K562 (cell line): ENCODE data around the gene NEK4. TPM values are rescaled to one million over a fixed set of nuclear protein-coding genes. Genes with fewer than 3 reads are reported as not detected.

ENCODE experiments used
- CBFA2T2 ChIP-seq: fragments of 450-650 bp; conservative IDR thresholded peaks from 2 replicates; pipeline ENCODE4 v1.6.1; 2017; ENCODE audit warnings: mild to moderate bottlenecking
- E4F1 ChIP-seq: fragments of 250-450 bp; sonication (Bioruptor Pico); IDR thresholded peaks from 2 replicates; pipeline ENCODE4 v1.5.0; 2021; ENCODE audit warnings: mild to moderate bottlenecking, borderline replicate concordance
- FOXP4 ChIP-seq: sonication (generic); formaldehyde crosslinking; IDR thresholded peaks from 2 replicates; pipeline ENCODE4 v1.8.0; 2022; ENCODE audit warnings: mild to moderate bottlenecking, missing genetic modification reagents, borderline replicate concordance
- GABPA ChIP-seq: fragments of 200-800 bp; sonication (Bioruptor generic); conservative IDR thresholded peaks from 2 replicates; pipeline ENCODE4 v1.6.1; 2016; ENCODE audit warnings: low read depth, missing genetic modification characterization, missing compliant biosample characterization
- MYC ChIP-seq, 2 experiments: fragments of 250-450 bp in 1 of 2; sonication (Bioruptor Pico) in 1 of 2; IDR thresholded peaks; 2 replicates each; pipeline versions ENCODE4 v1.5.1 to v1.6.1; 2012 to 2021; ENCODE audit warnings: low read depth in 2 of 2, borderline replicate concordance in 1 of 2, improper control_type of control experiment in 1 of 2, low read length in 1 of 2, mild to moderate bottlenecking in 1 of 2, moderate library complexity in 1 of 2
- NFYB ChIP-seq: IDR thresholded peaks from 2 replicates; pipeline ENCODE4 v1.6.1; 2011; ENCODE audit warnings: mild to moderate bottlenecking, moderate library complexity; ENCODE audit not compliant: insufficient read length; ENCODE audit errors: extremely low read depth
- PATZ1 ChIP-seq: fragments of 250-450 bp; sonication (Bioruptor Pico); IDR thresholded peaks from 2 replicates; pipeline ENCODE4 v1.5.0; 2020; ENCODE audit warnings: mild to moderate bottlenecking, borderline replicate concordance
- PHF20 ChIP-seq: fragments of 450-650 bp; IDR thresholded peaks from 2 replicates; pipeline ENCODE4 v1.6.1; 2018; ENCODE audit not compliant: partially characterized antibody
- POLR2AphosphoS2 ChIP-seq: IDR thresholded peaks from 2 replicates; pipeline ENCODE4 v1.6.1; 2012; ENCODE audit warnings: low read length, improper control_type of control experiment
- PRMT5 ChIP-seq: sonication (generic); formaldehyde crosslinking; IDR thresholded peaks from 2 replicates; pipeline ENCODE4 v1.5.0; 2020; ENCODE audit warnings: missing genetic modification reagents
- ZNF121 ChIP-seq: sonication (generic); formaldehyde crosslinking; conservative IDR thresholded peaks from 2 replicates; pipeline ENCODE4 v1.8.0; 2022; ENCODE audit warnings: missing genetic modification reagents
- ZNF23 ChIP-seq: fragments of 250-450 bp; sonication (Bioruptor Pico); IDR thresholded peaks from 2 replicates; pipeline ENCODE4 v1.4.0; 2020; ENCODE audit warnings: mild to moderate bottlenecking
- ZNF77 ChIP-seq: fragments of 250-450 bp; sonication (Bioruptor Pico); IDR thresholded peaks from 2 replicates; pipeline ENCODE4 v1.5.0; 2020
- polyA plus RNA-seq, 8 experiments: library from polyadenylated mRNA; depleted of rRNA in 4 of 8; stranded (reverse) in 5 of 8; unstranded in 3 of 8; fragments of >200 nt; fragmentation: Nextera tagmentation in 2 of 8; fragmentation: Illumina TruSeq in 1 of 8; extraction: Ambion mirVana in 2 of 8; extraction: Trizol in 1 of 8; gene quantifications; 2 replicates each; pipeline versions ENCODE4 v1.2.1 to v1.2.3, GENCODE V29; 2011 to 2014; ENCODE audit warnings: inconsistent platforms in 1 of 8, missing spikeins in 1 of 8
- total RNA-seq, 7 experiments: library from RNA; depleted of rRNA in 6 of 7; stranded (reverse); fragments of >200 nt in 6 of 7; fragmentation: Illumina TruSeq in 2 of 7; extraction: Trizol in 2 of 7; gene quantifications; 2 replicates each; pipeline versions ENCODE4 v1.2.1 to v1.2.3, GENCODE V29; 2011 to 2021; ENCODE audit warnings: low replicate concordance in 1 of 7
- TF ChIP-seq, protein P1 (sequence below): fragments of 250-450 bp; sonication (Bioruptor Pico); IDR thresholded peaks from 2 replicates; pipeline ENCODE4 v1.8.0; 2022; ENCODE audit warnings: moderate library complexity, mild to moderate bottlenecking, inconsistent platforms
- TF ChIP-seq, protein P2 (sequence below), 2 experiments: fragments of 450-650 bp in 1 of 2; sonication (generic) in 1 of 2; formaldehyde crosslinking; conservative IDR thresholded peaks; 2 replicates each; pipeline versions ENCODE4 v1.4.0 to v1.8.1; 2020 to 2022; ENCODE audit warnings: mild to moderate bottlenecking in 1 of 2, missing genetic modification reagents in 1 of 2

Gene NEK4
- total and polyA plus RNA-seq, 9 of the 15 experiments (the other 6 are each of a cell fraction or from before 2014, with no cell fraction given), result 5.8 to 23.1 (median 16.6) TPM

GRCh38 chr3:52685709-52686691, 84.7 kb downstream of the NEK4 start, which contains the start of the genes GNL3 and PBRM1 (continued):
- TF ChIP-seq E4F1 (CRISPR knock-in tag), result peak; percentile 97
- no peak for TF ChIP-seq CBFA2T2
- TF ChIP-seq PRMT5 (CRISPR knock-in tag), result no peak
- TF ChIP-seq ZNF23, result no peak
- no peak for TF ChIP-seq ZNF121 (CRISPR knock-in tag)
- TF ChIP-seq GABPA (tag), result peak; percentile 60
- TF ChIP-seq PHF20, result peak; percentile 80
- peak; percentile 99 for TF ChIP-seq MYC (IDR thresholded peaks at IDR 0.05; ENCODE audit: low read depth, low read length)
- peak; percentile 98 for TF ChIP-seq MYC (CRISPR knock-in tag; IDR thresholded peaks at IDR 0.05; ENCODE audit: borderline replicate concordance, low read depth)
- TF ChIP-seq, protein P1, sequence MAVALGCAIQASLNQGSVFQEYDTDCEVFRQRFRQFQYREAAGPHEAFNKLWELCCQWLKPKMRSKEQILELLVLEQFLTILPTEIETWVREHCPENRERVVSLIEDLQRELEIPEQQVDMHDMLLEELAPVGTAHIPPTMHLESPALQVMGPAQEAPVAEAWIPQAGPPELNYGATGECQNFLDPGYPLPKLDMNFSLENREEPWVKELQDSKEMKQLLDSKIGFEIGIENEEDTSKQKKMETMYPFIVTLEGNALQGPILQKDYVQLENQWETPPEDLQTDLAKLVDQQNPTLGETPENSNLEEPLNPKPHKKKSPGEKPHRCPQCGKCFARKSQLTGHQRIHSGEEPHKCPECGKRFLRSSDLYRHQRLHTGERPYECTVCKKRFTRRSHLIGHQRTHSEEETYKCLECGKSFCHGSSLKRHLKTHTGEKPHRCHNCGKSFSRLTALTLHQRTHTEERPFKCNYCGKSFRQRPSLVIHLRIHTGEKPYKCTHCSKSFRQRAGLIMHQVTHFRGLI, result no peak
- TF ChIP-seq, protein P2, sequence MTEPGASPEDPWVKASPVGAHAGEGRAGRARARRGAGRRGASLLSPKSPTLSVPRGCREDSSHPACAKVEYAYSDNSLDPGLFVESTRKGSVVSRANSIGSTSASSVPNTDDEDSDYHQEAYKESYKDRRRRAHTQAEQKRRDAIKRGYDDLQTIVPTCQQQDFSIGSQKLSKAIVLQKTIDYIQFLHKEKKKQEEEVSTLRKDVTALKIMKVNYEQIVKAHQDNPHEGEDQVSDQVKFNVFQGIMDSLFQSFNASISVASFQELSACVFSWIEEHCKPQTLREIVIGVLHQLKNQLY (CRISPR knock-in tag; conservative IDR thresholded peaks at IDR 0.05), result no peak
- TF ChIP-seq POLR2AphosphoS2, result no peak
- no peak for TF ChIP-seq ZNF77 (CRISPR knock-in tag)
- no peak for TF ChIP-seq NFYB
- no peak for TF ChIP-seq FOXP4 (CRISPR knock-in tag)
- no peak for TF ChIP-seq PATZ1 (CRISPR knock-in tag)
